OCI-LY3 (cell line): Measurements from ENCODE around the gene FETUB.

Source experiments
- CTCF ChIP-seq: fragments of 200-600, 300-600 bp; sonication (generic); IDR thresholded peaks from 2 replicates; pipeline ENCODE4 v1.5.1; 2014; ENCODE audit warnings: antibody characterized with exemption, low read length, low read depth
- EZH2phosphoT487 ChIP-seq: fragments of 200-600 bp; shearing (Covaris generic); IDR thresholded peaks from 2 replicates; pipeline ENCODE4 v1.6.1; 2018; ENCODE audit warnings: antibody characterized with exemption, mixed run types, low read depth

DNA sequence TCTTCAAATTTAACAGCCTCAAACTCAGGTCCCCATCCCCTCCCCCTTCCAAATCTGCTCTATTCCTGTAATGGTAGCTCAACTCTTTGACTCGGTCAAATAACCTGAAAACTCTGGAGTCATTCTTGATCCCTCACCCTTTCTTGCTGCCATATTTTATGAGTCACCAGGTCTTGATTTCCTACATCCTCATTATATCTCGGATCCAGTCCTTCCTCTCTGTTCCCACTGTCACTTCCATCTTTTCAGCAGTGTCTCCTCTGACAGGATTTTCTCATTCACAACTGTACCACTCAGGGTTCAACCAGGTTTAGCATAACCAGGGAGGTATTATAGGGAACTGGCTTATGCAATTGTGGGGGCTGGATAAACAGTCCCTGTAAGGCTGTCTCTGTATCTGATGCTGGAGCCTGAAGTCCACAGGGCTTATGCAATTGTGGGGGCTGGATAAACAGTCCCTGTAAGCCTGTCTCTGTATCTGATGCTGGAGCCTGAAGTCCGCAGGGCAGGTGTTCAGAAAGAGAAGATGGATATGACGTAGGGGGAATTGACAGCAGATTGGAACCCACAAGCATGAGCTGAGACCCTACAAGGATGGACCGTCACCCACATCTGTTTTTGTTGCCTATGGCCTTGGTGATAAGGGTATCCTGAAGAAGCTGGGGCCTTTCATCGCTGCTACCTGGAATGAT, 9.1 kb upstream of the FETUB start:
- no peak for TF ChIP-seq EZH2phosphoT487
- TF ChIP-seq CTCF, result no peak
